Neural cell (in vitro differentiated cells): ENCODE results near the gene LDB2.

Source experiments
- CTCF ChIP-seq: fragments of 450-650 bp; IDR thresholded peaks from 2 replicates; pipeline ENCODE4 v1.5.1; 2014; ENCODE audit warnings: antibody characterized with exemption, mild to moderate bottlenecking, moderate library complexity; ENCODE audit not compliant: poor library complexity, severe bottlenecking
- EZH2 ChIP-seq: fragments of 200-600, 300-800 bp; shearing (Covaris generic), sonication (generic); IDR thresholded peaks from 2 replicates; pipeline ENCODE4 v1.6.1; 2014; ENCODE audit warnings: antibody characterized with exemption, low read length, borderline replicate concordance, mild to moderate bottlenecking; ENCODE audit not compliant: insufficient read depth, poor library complexity, severe bottlenecking
- POLR2AphosphoS5 ChIP-seq: IDR thresholded peaks from 2 replicates; pipeline ENCODE4 v1.6.1; 2012
- SMC3 ChIP-seq: fragments of 450-650 bp; conservative IDR thresholded peaks from 2 replicates; pipeline ENCODE4 v1.6.1; 2014; ENCODE audit warnings: antibody characterized with exemption, mild to moderate bottlenecking, moderate library complexity; ENCODE audit not compliant: poor library complexity

DNA sequence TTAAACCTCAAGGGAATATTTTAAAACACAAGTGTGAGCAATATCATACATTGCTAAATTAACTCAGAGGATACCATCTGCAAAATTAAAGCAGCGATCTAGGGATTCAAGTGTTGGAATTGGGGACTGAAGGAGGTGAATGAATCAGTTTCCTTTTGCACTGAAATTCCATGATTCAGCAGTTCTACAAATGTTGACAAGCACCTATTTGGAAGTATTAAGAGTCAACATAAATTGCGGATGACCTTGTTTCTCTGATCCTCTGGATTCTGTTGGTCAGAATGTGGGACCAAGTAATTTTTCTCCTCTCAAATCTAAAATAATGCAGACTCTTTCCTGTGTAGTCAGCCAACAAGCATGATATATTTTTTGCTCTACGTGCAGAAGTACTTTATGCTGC, 78.8 kb downstream of the LDB2 start:
- TF ChIP-seq CTCF = no peak
- no peak for TF ChIP-seq SMC3
- no peak for TF ChIP-seq POLR2AphosphoS5
- TF ChIP-seq EZH2 = no peak
